Activated CD8-positive, alpha-beta T cell treated with anti-CD3 and anti-CD28 coated beads, Interleukin-2, amount 10 ng/mL, durations not matched to agents 7 days and 5 days (primary cell): ENCODE results near the gene RALA. TPM values are rescaled to one million over a fixed set of nuclear protein-coding genes. Genes with fewer than 3 reads are reported as not detected.

Experiments used
- ATAC-seq: fragments of 150-1000 bp; cut with Tn5 transposase; one replicate; pipeline ENCODE4 v1.10.0; 2021; ENCODE audit warnings: moderate library complexity
- CTCF ChIA-PET: fragments of 350-600 bp; sonication (Branson Sonifier 250); formaldehyde crosslinking; loops from one replicate; lab custom pipeline; 2021; ENCODE audit warnings: antibody characterized with exemption; lab: Charles Lee
- POLR2A ChIA-PET: fragments of 350-600 bp; sonication (Branson Sonifier 250); formaldehyde crosslinking; loops from one replicate; lab custom pipeline; 2021; ENCODE audit warnings: antibody characterized with exemption; lab: Charles Lee
- DNase-seq: peaks from one replicate; pipeline ENCODE4 v3.0.0-alpha.2; 2020
- H3K27ac Mint-ChIP-seq: one replicate; pipeline ENCODE4 v1.8.0; 2021; ENCODE audit warnings: mild to moderate bottlenecking, mixed read lengths
- H3K27me3 Mint-ChIP-seq: one replicate; pipeline ENCODE4 v1.8.0; 2021; ENCODE audit warnings: low read depth, mixed read lengths
- H3K36me3 Mint-ChIP-seq: one replicate; pipeline ENCODE4 v1.8.0; 2021; ENCODE audit warnings: low read depth, mixed read lengths
- H3K4me1 Mint-ChIP-seq: one replicate; pipeline ENCODE4 v1.8.0; 2021; ENCODE audit warnings: low read depth, mixed read lengths
- H3K4me3 Mint-ChIP-seq: one replicate; pipeline ENCODE4 v1.8.0; 2021; ENCODE audit warnings: mild to moderate bottlenecking, mixed read lengths
- H3K9me3 Mint-ChIP-seq: one replicate; pipeline ENCODE4 v1.8.0; 2022; ENCODE audit warnings: mixed read lengths; ENCODE audit not compliant: insufficient read depth
- total RNA-seq, 2 experiments: library from RNA; stranded (reverse); gene quantifications; one replicate each; pipeline ENCODE4 v1.2.3, GENCODE V29; 2021

The RALA gene
- total RNA-seq, 2 experiments from 2014 or later = 32.2 to 33.9 TPM

DNA sequence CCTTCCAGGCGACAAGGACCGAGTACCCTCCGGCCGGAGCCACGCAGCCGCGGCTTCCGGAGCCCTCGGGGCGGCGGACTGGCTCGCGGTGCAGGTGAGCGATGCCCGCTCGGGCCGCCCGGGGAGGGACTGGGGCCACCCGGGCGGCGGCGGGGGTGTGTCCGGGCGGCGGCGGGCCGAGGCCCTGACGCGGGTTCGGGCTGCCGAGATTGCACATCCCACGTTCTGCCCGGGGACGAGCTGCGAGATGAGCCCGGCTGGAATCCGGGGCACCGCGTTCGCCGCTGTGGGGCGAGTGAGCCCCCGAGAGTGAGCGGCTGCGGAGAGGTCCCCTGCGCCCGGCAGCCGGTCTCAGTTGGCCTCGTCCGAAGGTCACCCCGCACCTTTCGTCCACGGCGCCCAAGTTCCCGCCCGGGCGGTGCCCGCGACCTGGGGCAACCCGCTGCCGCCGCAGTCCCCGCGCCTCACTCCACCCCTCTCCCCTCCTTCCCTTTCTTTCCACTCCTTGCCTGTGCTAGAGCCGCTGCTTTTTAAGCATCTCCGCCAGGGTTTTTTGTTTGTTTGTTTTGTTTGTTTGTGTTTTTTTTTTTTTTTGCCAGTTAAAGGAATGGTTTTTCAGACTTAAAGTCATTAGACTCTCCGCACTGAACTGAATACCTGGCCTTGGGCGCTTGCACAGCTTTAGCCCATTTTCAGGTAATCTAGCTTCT, 515 bp downstream of the RALA start:
- DNase-seq = peak; percentile 44
- ATAC-seq = peak; percentile 75
- H3K4me3 Mint-ChIP-seq = peak overlapping the region; percentile 98
- CTCF ChIA-PET = interaction anchor here (0.8 to 5.5 kb wide), 9 partner anchors 8 to 124 kb away, joined by 3 to 71 read pairs (median 5); no protein-coding TSS in a partner anchor
- peaks cover 34% of the 10 kb centered on the region for H3K36me3 Mint-ChIP-seq
- H3K9me3 Mint-ChIP-seq = no peaks in the 10 kb centered on the region
- POLR2A ChIA-PET = interaction anchor here (0.6 to 2.8 kb wide), 14 partner anchors 8 to 502 kb away, joined by 3 to 16 read pairs (median 5); partner anchors contain the start of gene CDK13
- H3K27ac Mint-ChIP-seq = peak overlapping the region; percentile 96
- no peaks in the 10 kb centered on the region for H3K27me3 Mint-ChIP-seq
- H3K4me1 Mint-ChIP-seq = peaks cover 47% of the 10 kb centered on the region

DNA sequence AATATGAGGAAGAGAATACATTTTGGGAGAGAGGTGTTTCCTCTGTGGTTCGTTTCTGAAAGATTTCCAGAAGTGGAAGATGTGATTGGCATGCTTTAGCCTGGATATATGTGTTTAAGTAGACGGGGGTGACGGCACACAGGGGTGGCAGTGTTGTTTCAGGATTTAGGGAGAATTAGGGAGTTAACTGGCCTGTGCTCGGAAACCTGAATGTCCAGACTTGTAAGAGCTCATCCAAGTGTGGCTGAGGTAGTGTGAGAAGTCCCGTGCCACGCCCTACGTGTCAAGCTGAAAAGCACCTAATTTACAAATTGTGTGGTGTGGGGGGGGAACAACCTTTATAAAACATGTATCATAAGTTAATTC, 1.1 kb downstream of the RALA start:
- CTCF ChIA-PET = interaction anchor here (0.8 to 5.5 kb wide), 8 partner anchors 9 to 124 kb away, joined by 3 to 71 read pairs (median 4); no protein-coding TSS in a partner anchor
- Mint-ChIP-seq H3K27ac (peak overlapping the region; percentile 96), H3K9me3 (no peaks in the 10 kb centered on the region), H3K4me1 (peaks cover 50% of the 10 kb centered on the region), H3K4me3 (peak overlapping the region; percentile 98), H3K36me3 (peaks cover 36% of the 10 kb centered on the region), H3K27me3 (no peaks in the 10 kb centered on the region)
- POLR2A ChIA-PET = interaction anchor here (0.6 to 2.8 kb wide), 7 partner anchors 8 to 326 kb away, joined by 3 to 12 read pairs (median 9); partner anchors contain the start of gene CDK13
- DNase-seq (no peak), ATAC-seq (no peak)

DNA sequence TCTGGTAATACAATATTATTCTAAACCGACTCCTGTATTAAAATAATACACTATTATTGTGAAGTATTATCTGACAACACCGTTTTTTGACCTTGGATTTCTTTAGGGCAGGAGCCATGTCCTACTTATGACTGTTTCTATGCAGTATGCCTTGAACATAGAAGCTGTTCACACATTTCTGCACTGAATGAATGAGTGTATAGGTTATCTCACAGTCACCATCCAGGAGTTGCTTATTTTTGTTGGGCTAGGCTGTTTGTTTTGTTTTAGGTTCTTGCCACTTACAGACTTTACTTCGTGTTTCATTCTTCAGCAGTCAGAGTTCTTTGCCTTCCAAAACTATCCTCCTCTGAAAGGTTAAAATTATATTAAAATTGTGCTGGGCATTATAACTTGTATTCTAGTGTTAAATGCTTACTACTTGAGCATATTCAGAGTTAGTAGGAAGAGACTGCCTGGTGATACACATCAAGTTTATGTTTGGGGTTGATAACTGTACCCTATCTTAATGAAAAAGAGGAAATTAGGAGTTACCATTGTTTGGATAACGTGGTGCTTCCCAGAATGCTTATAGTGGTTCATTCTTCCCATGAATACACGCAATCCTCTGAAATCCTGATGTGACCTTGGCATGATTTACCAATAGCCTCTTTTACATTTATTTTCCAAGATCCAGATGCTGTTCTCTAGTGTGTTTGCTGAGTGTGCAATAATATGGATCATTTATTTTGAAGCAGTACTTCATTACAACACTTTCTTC, 1.7 kb downstream of the RALA start:
- H3K4me1 Mint-ChIP-seq = peaks cover 50% of the 10 kb centered on the region
- H3K27me3 Mint-ChIP-seq = no peaks in the 10 kb centered on the region
- H3K27ac Mint-ChIP-seq = no peak overlapping the region
- POLR2A ChIA-PET = interaction anchor here (2.2 to 2.8 kb wide), 2 partner anchors 9 to 16 kb away, joined by 9 to 12 read pairs; no protein-coding TSS in a partner anchor
- H3K9me3 Mint-ChIP-seq = no peaks in the 10 kb centered on the region
- peak overlapping the region; percentile 98 for H3K4me3 Mint-ChIP-seq
- DNase-seq (no peak), ATAC-seq (no peak)
- CTCF ChIA-PET = interaction anchor here (0.8 to 5.5 kb wide), 6 partner anchors 36 to 123 kb away, joined by 3 to 71 read pairs (median 6); no protein-coding TSS in a partner anchor
- H3K36me3 Mint-ChIP-seq = peaks cover 39% of the 10 kb centered on the region

DNA sequence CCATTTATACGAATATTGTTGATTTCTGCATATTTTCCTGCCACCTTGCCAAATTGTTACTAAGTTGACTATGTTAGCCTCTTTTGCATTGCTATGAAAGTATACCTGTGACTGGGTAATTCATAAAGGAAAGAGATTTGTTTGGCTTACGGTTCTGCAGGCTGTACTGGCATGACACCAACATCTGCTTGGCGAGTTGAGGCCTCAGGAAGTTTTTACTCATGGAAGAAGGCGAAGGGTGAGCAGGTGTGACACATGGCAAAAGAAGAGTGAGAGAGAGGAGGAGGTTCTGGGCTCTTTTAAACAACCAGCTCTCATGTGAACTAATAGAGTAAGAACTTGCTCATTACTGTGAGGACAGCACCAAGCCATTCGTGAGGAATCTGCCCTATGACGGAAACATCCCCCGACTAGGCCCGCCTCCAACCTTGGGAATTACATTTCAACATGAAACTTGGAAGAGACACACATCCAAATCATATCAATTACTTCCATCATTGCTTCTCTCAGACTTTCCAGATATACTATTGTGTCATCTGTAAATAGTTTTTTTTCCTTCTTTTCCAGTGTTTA, 8.4 kb downstream of the RALA start:
- H3K4me3 Mint-ChIP-seq = no peak overlapping the region
- peaks cover 67% of the 10 kb centered on the region for H3K36me3 Mint-ChIP-seq
- ChIA-PET POLR2A (interaction anchor here (2.4 kb wide), 1 partner anchor 8 kb away, joined by 9 read pairs; the partner anchor contains the start of gene RALA), CTCF (interaction anchor here (1.3 to 1.9 kb wide), 2 partner anchors 9 to 51 kb away, joined by 3 to 5 read pairs; partner anchors contain the start of gene RALA)
- H3K4me1 Mint-ChIP-seq = peaks cover 55% of the 10 kb centered on the region
- ATAC-seq (no peak), DNase-seq (no peak)
- no peak overlapping the region for H3K27ac Mint-ChIP-seq
- H3K9me3 Mint-ChIP-seq = no peaks in the 10 kb centered on the region
- no peaks in the 10 kb centered on the region for H3K27me3 Mint-ChIP-seq

DNA sequence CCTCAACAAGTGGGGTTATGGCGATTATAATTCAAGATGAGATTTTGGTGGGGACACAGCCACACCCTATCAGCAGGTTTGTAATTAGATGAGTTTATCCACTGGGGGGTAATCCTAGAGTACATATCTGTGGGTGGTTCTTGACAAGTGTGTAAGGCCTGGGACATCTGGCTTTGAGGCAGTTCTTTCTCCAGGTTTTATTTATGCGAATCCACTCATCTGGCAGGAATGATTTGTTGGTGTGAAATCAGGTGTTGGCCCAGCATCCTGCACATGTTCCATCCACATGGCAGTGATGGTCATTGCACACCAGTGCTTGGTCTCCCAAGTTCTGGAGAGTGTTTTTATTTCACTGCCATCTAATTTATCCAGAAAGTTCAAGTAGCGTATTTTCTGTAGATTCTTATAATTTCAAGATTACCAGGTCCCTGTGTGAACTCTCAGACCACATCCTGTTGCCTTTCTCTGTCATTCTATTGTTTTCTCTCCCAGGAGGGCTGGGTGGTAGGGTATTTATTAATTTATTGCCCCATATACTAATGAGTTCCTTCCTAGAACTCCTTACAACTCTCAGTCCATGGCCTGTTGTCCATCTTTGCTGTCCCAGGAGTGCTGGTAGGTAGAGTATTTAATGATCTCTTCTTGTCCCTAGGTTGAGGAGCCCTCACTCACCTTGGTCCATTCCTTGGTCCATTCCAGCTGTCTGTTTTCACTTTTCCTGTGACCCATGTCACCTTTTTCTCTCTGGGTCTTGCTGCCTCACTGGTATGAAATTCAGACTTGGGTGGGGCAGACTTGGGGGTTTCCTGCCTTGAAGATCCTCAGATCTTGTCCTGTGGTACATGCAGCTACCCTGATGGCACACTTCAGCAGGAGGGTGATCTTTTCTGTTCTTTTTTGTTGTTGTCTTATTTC, 10.4 kb downstream of the RALA start:
- ChIA-PET CTCF (interaction anchor here (1.0 to 2.0 kb wide), 4 partner anchors 52 to 112 kb away, joined by 3 to 6 read pairs (median 4); no protein-coding TSS in a partner anchor), POLR2A (interaction anchor here (0.9 to 1.5 kb wide), 3 partner anchors 10 to 101 kb away, joined by 3 to 9 read pairs (median 4); partner anchors contain the start of gene RALA)
- DNase-seq (peak; percentile 54), ATAC-seq (peak; percentile 76)
- H3K9me3 Mint-ChIP-seq = no peaks in the 10 kb centered on the region
- peaks cover 72% of the 10 kb centered on the region for H3K36me3 Mint-ChIP-seq
- H3K4me1 Mint-ChIP-seq = peaks cover 64% of the 10 kb centered on the region
- H3K4me3 Mint-ChIP-seq = peak overlapping the region; percentile 43
- H3K27me3 Mint-ChIP-seq = no peaks in the 10 kb centered on the region
- H3K27ac Mint-ChIP-seq = peak overlapping the region; percentile 87

- Mint-ChIP-seq H3K4me3 (peak overlapping the region; percentile 43), H3K27me3 (no peaks in the 10 kb centered on the region), H3K4me1 (peaks cover 61% of the 10 kb centered on the region), H3K36me3 (peaks cover 75% of the 10 kb centered on the region), H3K27ac (peak overlapping the region; percentile 87), H3K9me3 (no peaks in the 10 kb centered on the region)
- ATAC-seq = no peak
- POLR2A ChIA-PET = interaction anchor here (0.9 to 1.5 kb wide), 3 partner anchors 11 to 100 kb away, joined by 3 to 9 read pairs (median 4); partner anchors contain the start of gene RALA
- CTCF ChIA-PET = interaction anchor here (1.0 to 2.0 kb wide), 4 partner anchors 52 to 112 kb away, joined by 3 to 6 read pairs (median 4); no protein-coding TSS in a partner anchor
- no peak for DNase-seq
Observed at GRCh38 chr7:39634478-39634805, 11.1 kb downstream of the RALA start.

GRCh38 chr7:39637400-39637799, 14.0 kb downstream of the RALA start:
- H3K9me3 Mint-ChIP-seq = no peaks in the 10 kb centered on the region
- no peak overlapping the region for H3K4me3 Mint-ChIP-seq
- no peaks in the 10 kb centered on the region for H3K27me3 Mint-ChIP-seq
- DNase-seq (no peak), ATAC-seq (no peak)
- ChIA-PET CTCF (interaction anchor here (1.0 to 2.1 kb wide), 3 partner anchors 14 to 96 kb away, joined by 3 to 9 read pairs (median 4); partner anchors contain the start of gene RALA), POLR2A (interaction anchor here (1.0 kb wide), 1 partner anchor 14 kb away, joined by 3 read pairs; the partner anchor contains the start of gene RALA)
- H3K27ac Mint-ChIP-seq = no peak overlapping the region
- H3K36me3 Mint-ChIP-seq = peaks cover 67% of the 10 kb centered on the region
- H3K4me1 Mint-ChIP-seq = peaks cover 70% of the 10 kb centered on the region

- H3K9me3 Mint-ChIP-seq = no peaks in the 10 kb centered on the region
- no peak overlapping the region for H3K4me3 Mint-ChIP-seq
- H3K4me1 Mint-ChIP-seq = peaks cover 65% of the 10 kb centered on the region
- POLR2A ChIA-PET = interaction anchor here (1.0 kb wide), 1 partner anchor 15 kb away, joined by 3 read pairs; the partner anchor contains the start of gene RALA
- no peak overlapping the region for H3K27ac Mint-ChIP-seq
- peaks cover 63% of the 10 kb centered on the region for H3K36me3 Mint-ChIP-seq
- CTCF ChIA-PET = interaction anchor here (1.0 to 2.1 kb wide), 3 partner anchors 14 to 95 kb away, joined by 3 to 9 read pairs (median 4); partner anchors contain the start of gene RALA
- H3K27me3 Mint-ChIP-seq = no peaks in the 10 kb centered on the region
- DNase-seq (no peak), ATAC-seq (no peak)
Observed at GRCh38 chr7:39637963-39638485, 14.7 kb downstream of the RALA start.

GRCh38 chr7:39642896-39643295, 19.5 kb downstream of the RALA start:
- Mint-ChIP-seq H3K4me3 (no peak overlapping the region), H3K27ac (no peak overlapping the region), H3K27me3 (no peaks in the 10 kb centered on the region), H3K4me1 (peaks cover 26% of the 10 kb centered on the region), H3K36me3 (peaks cover 36% of the 10 kb centered on the region), H3K9me3 (no peaks in the 10 kb centered on the region)
- CTCF ChIA-PET = interaction anchor here (0.8 to 1.3 kb wide), 2 partner anchors 67 to 99 kb away, joined by 3 to 4 read pairs; no protein-coding TSS in a partner anchor
- POLR2A ChIA-PET = no interaction called here
- DNase-seq (no peak), ATAC-seq (no peak)

DNA sequence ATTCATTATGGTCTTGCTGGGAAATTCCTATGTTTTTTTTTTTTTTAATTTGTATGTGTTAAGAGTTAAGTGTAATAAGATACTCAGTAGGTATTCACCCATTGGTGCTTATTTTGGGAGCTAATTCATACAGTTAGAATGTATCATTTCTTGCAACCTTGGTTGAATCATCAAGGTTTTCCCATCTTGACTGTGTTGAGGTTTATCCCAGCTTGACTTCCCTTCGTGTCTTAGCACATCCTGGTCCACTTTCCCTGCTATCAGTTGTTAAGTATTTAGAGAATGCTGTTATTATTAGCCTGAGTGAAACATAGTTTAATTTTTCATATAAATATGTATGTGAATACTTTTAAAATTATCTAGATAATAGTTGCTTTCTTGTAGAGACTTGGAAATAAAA, 20.8 kb downstream of the RALA start:
- ChIA-PET POLR2A (no interaction called here), CTCF (no interaction called here)
- Mint-ChIP-seq H3K27me3 (no peaks in the 10 kb centered on the region), H3K4me1 (peaks cover 18% of the 10 kb centered on the region), H3K4me3 (no peak overlapping the region), H3K36me3 (peaks cover 29% of the 10 kb centered on the region), H3K27ac (no peak overlapping the region), H3K9me3 (peaks cover 4% of the 10 kb centered on the region)
- ATAC-seq = no peak
- DNase-seq = no peak
